KMS-11 (cell line): ENCODE measurements around the gene CACNG8.

Experiments used
- H2AFZ ChIP-seq: fragments of 200-600 bp; sonication (generic); 2 replicates; pipeline ENCODE4 v1.6.1; 2016; ENCODE audit warnings: antibody characterized with exemption, mixed run types, low read depth
- H3K27ac ChIP-seq: fragments of 200-600 bp; sonication (generic); 2 replicates; pipeline ENCODE4 v1.6.1; 2016; ENCODE audit warnings: mild to moderate bottlenecking, mixed run types
- H3K27me3 ChIP-seq: fragments of 200-600 bp; sonication (generic); 2 replicates; pipeline ENCODE4 v1.6.1; 2017; ENCODE audit warnings: mild to moderate bottlenecking, low read depth, mixed run types, moderate library complexity; ENCODE audit not compliant: insufficient read depth
- H3K36me3 ChIP-seq: fragments of 200-600 bp; sonication (generic); 2 replicates; pipeline ENCODE4 v1.6.1; 2017; ENCODE audit warnings: mild to moderate bottlenecking, mixed run types; ENCODE audit not compliant: insufficient read depth
- H3K4me1 ChIP-seq: fragments of 200-600 bp; sonication (generic); 2 replicates; pipeline ENCODE4 v1.6.1; 2016; ENCODE audit warnings: mild to moderate bottlenecking, low read depth, mixed run types; ENCODE audit not compliant: poor library complexity, severe bottlenecking
- H3K4me2 ChIP-seq: fragments of 200-600 bp; sonication (generic); 2 replicates; pipeline ENCODE4 v1.7.0; 2016; ENCODE audit warnings: mild to moderate bottlenecking, mixed run types
- H3K4me3 ChIP-seq: fragments of 200-600 bp; sonication (generic); IDR thresholded peaks from 2 replicates; pipeline ENCODE4 v1.6.1; 2017; ENCODE audit warnings: low read depth, low read length, mixed read lengths; ENCODE audit not compliant: insufficient read depth
- H3K79me2 ChIP-seq: fragments of 200-600 bp; sonication (generic); 2 replicates; pipeline ENCODE4 v1.6.1; 2016; ENCODE audit warnings: low read depth, mixed run types; ENCODE audit not compliant: insufficient read depth
- H3K9ac ChIP-seq: fragments of 200-600 bp; sonication (generic); 2 replicates; pipeline ENCODE4 v1.6.1; 2016; ENCODE audit warnings: mild to moderate bottlenecking, mixed run types
- H4K20me1 ChIP-seq: fragments of 200-600 bp; sonication (generic); 2 replicates; pipeline ENCODE4 v1.6.1; 2016; ENCODE audit warnings: mild to moderate bottlenecking, mixed run types; ENCODE audit not compliant: insufficient read depth
- TF ChIP-seq, protein P1 (sequence below): fragments of 200-600 bp; sonication (generic); conservative IDR thresholded peaks from 2 replicates; pipeline ENCODE4 v1.6.1; 2017; ENCODE audit warnings: low read depth, mild to moderate bottlenecking, antibody characterized with exemption, low read length, moderate library complexity, mixed read lengths

The CACNG8 gene

GRCh38 chr19:53962887-53963431, at the start of gene CACNG8:
CACNG8 (plus strand) TSS chr19:53962937.
- no peak within 1 kb of the TSS for H3K4me3 ChIP-seq
- no peaks in the 10 kb centered on the region for H4K20me1 ChIP-seq
- TF ChIP-seq, protein P1, sequence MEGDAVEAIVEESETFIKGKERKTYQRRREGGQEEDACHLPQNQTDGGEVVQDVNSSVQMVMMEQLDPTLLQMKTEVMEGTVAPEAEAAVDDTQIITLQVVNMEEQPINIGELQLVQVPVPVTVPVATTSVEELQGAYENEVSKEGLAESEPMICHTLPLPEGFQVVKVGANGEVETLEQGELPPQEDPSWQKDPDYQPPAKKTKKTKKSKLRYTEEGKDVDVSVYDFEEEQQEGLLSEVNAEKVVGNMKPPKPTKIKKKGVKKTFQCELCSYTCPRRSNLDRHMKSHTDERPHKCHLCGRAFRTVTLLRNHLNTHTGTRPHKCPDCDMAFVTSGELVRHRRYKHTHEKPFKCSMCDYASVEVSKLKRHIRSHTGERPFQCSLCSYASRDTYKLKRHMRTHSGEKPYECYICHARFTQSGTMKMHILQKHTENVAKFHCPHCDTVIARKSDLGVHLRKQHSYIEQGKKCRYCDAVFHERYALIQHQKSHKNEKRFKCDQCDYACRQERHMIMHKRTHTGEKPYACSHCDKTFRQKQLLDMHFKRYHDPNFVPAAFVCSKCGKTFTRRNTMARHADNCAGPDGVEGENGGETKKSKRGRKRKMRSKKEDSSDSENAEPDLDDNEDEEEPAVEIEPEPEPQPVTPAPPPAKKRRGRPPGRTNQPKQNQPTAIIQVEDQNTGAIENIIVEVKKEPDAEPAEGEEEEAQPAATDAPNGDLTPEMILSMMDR = no peak
- no peak within 1 kb of the TSS for H3K4me2 ChIP-seq
- no peak within 1 kb of the TSS for H3K9ac ChIP-seq
- H3K27me3 ChIP-seq = peaks cover 6% of the 10 kb centered on the region; the same call in 1 of the 2 replicates
- no peaks in the 10 kb centered on the region for H3K79me2 ChIP-seq
- no peaks in the 10 kb centered on the region for H3K36me3 ChIP-seq
- no peak within 1 kb of the TSS for H2AFZ ChIP-seq
- H3K27ac ChIP-seq = no peak within 1 kb of the TSS
- H3K4me1 ChIP-seq = no peaks in the 10 kb centered on the region

DNA sequence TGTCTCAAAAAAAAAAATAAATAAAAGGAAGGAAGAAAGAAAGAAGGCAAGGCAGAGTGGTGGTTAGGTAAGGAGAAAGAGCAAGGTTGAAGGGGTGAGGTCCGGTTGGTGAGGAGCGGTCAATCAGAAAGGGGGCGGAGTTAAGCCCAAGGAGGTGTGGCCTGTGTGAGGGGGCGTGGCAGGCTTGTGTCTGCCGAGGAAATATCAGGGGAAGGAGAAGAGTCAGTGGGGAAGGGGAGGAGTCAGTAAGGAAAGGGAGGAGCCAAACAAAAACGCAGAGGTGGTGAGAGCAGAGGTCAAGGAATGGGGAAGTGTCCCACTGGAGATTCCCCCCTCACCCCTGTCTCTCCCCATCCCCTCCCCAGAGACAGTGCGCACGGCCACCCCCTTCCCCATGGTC, 47.7 kb upstream of the CACNG8 start:
- Histone ChIP-seq H3K27me3 (no peaks in the 10 kb centered on the region; the same call in 1 of the 2 replicates), H3K27ac (no peak overlapping the region), H3K4me3 (no peak overlapping the region), H3K4me2 (no peak overlapping the region), H3K79me2 (no peaks in the 10 kb centered on the region), H3K36me3 (no peaks in the 10 kb centered on the region), H4K20me1 (no peaks in the 10 kb centered on the region), H3K4me1 (no peaks in the 10 kb centered on the region), H2AFZ (no peak overlapping the region), H3K9ac (no peak overlapping the region)
- TF ChIP-seq, protein P1 = no peak

DNA sequence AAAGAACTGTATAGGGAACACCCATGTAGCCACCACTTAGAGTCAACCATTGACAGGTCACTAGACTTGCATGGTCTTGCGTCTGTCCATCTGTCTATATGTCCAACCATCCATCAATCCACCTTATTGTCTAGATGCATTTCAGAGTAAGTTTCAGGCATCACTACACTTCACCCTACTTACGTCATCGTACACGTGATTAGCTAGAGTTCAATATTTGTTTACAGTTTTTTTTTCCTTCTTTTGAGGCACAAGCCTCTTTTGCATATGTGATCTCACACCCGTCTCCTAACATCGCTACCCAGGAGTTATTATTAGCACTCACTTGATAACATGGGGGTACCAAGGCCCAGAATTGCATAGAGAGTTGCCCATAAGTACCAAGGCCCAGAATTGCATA, 46.7 kb upstream of the CACNG8 start:
- H3K79me2 ChIP-seq = no peaks in the 10 kb centered on the region
- no peak overlapping the region for H3K9ac ChIP-seq
- no peaks in the 10 kb centered on the region; the same call in 1 of the 2 replicates for H3K27me3 ChIP-seq
- no peak overlapping the region for H3K4me2 ChIP-seq
- TF ChIP-seq, protein P1 = no peak
- H3K4me1 ChIP-seq = no peaks in the 10 kb centered on the region
- H3K4me3 ChIP-seq = no peak overlapping the region
- no peak overlapping the region for H2AFZ ChIP-seq
- H3K36me3 ChIP-seq = no peaks in the 10 kb centered on the region
- no peak overlapping the region for H3K27ac ChIP-seq
- no peaks in the 10 kb centered on the region for H4K20me1 ChIP-seq

DNA sequence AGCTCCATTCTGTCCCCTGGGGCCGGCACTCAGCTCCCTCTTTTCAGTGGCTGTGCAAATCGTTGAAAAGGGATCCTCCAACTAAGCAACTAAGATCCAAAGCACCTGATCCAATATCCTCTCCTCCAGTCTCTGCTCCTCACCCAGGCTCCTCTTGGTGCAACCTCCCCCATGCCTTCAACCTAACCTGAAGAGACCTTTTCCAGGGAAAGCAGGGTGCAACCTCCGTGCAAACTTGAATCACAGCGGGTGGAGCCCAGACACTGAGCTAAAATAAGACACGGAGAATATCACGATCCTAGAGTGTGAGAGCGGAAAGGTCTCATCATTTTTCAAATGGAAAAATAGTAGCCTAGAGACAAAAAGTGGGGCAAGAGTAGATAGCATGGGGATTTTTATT, 45.4 kb upstream of the CACNG8 start:
- H4K20me1 ChIP-seq = no peaks in the 10 kb centered on the region
- H3K27me3 ChIP-seq = no peaks in the 10 kb centered on the region; the same call in 1 of the 2 replicates
- H3K79me2 ChIP-seq = no peaks in the 10 kb centered on the region
- no peak overlapping the region for H3K9ac ChIP-seq
- no peak overlapping the region for H3K4me3 ChIP-seq
- H3K27ac ChIP-seq = no peak overlapping the region
- TF ChIP-seq, protein P1 = no peak
- H2AFZ ChIP-seq = no peak overlapping the region
- H3K36me3 ChIP-seq = no peaks in the 10 kb centered on the region
- H3K4me1 ChIP-seq = no peaks in the 10 kb centered on the region
- H3K4me2 ChIP-seq = no peak overlapping the region
